HG03025 (cell line): ENCODE results near the gene ABCB11.
A peak's percentile ranks its signal among the peaks of the same experiment; 100 is the strongest.
"Not testable (repeated sequence)": the region's sequence is repeated elsewhere in the genome, so short reads cannot be mapped to it uniquely, and the experiment has no call there.

Experiments used
- ATAC-seq: cut with Tn5 transposase; IDR thresholded peaks from one replicate; pipeline ENCODE4 v1.9.1; 2021; ENCODE audit warnings: mild to moderate bottlenecking, moderate library complexity; ENCODE audit not compliant: unreplicated experiment, low FRiP score

ABCB11 gene

DNA sequence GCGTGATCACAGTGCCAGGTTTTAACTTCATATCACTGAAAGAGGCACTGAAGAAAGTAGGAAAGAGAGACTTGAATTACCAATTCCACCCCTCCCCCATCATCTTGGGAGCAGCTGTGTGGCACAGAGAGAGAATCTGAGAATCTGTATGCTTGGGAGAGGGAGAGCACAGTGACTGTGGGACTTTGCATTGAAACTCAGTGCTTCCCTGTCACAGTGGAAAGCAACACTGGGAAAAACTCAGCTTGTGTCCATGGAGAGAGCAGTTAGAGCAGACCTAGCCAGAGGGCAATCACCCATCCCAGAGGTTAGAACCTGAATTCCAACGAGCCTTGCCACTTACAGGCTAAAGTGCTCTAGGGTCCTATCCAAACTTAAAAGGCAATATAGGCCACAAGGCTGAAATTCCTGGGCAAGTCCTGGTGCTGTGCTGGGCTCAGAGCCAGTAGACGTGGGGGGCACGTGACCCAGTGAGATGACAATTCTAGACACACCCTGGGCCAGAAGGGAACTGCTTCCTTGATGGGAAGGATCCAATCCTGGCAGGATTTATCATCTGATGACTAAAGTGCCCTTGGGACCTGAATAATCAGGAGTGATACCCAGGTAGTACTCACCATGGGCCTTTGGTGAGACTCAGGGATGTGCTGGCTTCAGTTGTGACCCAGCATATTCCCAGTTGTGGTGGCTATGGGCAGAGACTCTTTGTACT is 15.5 kb upstream of the ABCB11 start:
- ATAC-seq = no peak

DNA sequence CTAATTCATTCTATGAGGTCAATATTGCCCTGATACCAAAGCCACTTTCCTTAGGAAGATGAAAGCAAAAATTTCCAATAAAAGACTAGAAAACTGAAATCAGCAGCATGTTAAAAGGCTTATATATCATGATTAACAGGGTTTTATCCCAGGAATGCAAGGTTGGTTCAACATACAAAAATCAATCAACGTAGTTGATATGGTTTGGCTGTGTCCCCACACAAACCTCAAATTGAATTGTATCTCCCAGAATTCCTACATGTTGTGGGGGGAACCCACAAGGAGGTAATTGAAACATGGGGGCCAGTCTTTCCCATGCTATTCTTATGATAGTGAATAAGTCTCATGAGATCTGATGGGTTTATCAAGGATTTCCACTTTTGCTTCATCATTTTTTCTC is 11.7 kb upstream of the ABCB11 start:
- no peak for ATAC-seq

DNA sequence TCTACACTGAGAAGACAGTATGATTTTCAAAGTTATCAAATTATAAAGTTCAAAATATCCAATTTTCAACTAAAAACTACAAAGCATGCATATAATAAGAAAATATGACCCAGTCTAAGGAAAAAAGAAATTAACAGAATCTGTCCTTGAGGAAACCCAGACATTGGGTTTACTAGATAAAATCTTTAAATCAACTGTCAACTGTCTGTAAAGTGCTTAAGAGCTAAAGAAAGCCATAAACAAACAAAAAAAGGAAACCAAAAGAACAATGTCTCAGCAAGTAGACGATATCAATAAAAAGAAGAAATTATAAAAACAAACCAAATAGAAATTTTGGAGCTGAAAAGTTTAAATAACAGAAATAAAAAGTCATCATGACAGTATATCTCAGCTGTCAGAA is 10.5 kb upstream of the ABCB11 start:
- no peak for ATAC-seq

DNA sequence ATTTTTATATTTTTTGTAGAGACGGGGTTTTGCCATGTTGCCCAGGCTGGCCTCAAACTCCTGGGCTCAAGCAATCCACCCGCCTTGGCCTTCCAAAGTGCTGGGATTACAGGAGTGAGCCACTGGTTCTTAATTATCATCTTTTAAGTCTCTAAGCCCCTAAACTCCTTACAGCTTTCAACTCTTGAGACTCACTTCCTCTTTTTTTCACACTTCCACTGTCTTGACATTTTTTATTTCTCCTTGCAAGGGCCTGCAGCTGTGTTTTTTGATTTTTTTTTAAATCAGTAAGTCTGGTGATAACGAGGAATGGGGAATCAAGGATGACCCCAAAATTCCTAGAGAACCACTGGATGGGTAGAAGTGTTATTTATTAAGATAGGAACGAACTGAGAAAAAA is 8.6 kb upstream of the ABCB11 start:
- ATAC-seq = no peak

DNA sequence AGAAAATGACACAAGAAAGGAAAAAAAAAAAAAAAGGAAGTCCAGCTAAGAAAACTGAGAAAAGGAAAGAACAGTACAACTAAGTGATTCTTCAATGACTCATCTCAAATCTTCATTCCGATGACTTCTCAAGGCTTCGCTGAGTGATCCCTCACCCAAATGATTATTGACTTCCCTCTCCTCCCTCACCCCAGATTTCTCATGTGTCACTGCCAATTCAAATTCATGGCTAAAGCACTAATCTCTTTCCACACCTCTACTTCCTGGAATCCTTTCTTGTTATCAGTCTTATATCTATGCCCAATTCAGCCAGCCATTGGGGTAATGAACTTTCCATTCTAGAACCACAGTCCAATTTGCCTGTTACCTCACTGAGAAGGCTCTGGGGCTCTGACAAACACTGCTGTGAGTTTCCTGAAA is 7.2 kb upstream of the ABCB11 start:
- ATAC-seq = peak; percentile 56

DNA sequence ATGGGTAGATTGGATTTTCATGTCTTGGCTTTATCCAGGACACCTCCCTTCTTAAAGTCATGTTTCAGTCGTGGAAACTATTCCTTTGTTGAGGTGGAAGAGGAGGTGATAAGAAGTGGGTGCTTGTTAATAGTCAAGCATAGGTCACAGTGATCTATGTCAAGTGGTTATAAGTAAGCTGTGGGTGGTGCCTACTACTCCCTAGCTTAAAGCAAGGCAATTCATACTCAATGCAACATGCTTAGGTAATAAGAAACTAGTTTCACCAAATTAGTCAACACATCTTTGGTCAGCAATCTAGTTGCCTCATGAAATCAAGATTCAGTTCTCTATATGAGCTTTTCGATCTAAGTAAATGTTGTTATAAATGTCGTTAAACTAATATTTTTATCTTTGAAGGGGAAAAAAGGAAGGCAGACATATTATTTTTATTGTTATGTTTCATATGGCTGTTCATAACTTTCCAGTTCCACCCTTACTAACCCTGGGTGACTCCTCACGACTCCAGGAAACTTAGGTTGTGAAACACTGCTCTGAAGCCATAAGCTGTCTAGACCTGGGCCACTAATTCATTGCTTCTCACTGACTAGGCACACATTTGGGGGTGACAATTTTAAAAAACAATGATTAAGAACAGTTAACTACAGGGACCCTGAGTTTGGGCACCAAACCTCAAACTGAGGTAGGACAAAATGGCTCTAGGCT is 5.8 kb upstream of the ABCB11 start:
- ATAC-seq = peak; percentile 55

DNA sequence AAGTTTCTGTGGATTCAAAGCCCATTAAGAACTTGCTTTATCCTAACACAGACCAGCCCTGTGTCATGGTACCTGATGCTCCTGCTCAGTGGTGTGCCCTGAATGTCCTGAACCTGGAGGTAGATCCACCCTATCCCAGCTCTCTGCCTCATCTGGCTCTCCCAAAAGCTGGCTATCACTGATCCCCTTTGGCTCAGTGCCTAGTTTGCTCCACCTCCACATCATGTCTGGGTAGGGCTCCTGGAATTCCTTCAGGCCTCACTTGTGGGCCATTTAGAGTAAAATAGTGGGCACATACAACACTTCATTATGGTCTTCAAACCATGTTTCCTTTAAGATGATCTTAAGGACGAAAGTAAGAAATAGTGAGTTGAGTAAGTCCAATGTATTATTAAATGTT is 4.8 kb upstream of the ABCB11 start:
- ATAC-seq = no peak

DNA sequence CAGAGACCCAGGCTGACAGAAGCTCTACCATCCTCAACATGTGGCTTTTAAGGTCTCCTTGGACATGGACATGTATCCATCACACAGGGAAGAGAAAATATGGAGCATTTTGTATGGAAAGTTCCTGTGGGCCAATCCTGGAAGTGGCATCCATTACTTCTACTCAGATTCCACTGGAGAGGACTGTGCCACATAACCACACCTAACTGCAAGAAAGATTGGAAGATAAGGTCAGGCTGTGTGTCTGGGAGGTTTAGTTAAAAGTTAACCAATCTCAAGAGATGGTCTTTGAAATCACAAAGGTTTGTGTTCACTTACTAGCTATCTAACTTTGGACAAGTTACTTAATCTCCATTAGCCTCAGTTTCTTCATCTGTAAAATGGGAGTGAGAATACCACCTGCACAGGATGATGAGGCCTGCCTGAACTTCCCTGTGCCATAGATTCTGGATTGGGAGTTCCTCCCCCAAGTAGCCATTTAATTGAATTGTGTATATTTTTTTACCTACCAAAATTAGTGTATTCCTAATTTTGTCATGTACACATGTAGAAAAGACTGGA is 3.9 kb upstream of the ABCB11 start:
- ATAC-seq = no peak

DNA sequence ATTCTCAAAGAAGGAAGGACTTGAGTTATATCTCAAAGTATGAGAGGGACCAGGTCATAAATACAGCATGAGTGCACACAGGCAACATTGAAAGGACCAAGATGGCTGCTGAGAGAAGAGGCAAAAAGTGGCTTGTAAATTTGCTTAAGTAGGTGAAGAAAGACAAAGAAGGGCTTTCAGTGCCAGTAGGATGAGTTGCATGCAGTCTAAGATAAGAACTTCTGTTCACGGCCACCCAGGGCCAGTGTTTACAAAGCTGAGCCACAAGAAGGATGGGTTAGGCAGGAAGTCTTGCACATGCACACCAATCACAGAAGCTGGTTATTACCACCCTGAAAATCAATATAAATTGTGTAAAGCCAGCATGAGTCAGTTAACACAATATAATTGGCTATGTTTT is 3.1 kb upstream of the ABCB11 start:
- ATAC-seq = no peak

DNA sequence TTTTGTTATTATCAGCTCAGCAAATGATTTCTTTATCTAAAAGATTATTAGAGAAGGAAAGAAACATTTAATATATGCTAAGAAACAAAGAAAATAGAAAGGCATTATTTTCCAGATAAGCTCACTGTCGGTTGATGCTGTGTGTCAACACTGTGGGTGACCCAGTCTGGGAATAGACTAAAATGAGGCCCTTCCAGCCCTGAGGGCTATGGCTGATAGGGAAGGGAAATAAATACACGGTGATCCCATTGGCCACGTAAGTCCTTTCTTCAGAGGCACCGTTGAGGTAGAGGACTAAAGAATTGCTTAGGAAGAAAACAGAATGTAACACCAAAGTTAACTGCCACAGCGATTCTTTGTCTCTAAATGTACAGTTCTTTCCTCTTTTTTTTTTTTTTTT is 1.8 kb downstream of the ABCB11 start:
- ATAC-seq = no peak

DNA sequence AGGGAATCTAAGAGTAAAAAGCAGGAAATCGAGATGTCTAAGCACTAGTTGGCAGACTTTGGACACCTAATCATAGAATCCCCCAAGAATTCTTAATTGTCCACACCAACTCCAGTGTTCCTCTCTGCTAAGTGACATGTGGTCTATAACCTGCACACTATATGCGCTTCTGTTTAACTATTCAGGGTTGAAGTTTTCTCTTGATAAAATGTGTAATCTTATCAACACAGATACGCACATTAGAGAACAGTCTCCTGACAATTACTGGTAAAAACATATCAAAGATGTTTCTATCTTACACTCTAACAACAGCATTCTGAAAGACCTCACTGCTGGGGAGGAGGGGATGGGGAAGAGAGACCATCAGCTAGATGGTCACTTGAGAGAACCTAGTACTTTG is 3.9 kb downstream of the ABCB11 start:
- ATAC-seq = no peak

DNA sequence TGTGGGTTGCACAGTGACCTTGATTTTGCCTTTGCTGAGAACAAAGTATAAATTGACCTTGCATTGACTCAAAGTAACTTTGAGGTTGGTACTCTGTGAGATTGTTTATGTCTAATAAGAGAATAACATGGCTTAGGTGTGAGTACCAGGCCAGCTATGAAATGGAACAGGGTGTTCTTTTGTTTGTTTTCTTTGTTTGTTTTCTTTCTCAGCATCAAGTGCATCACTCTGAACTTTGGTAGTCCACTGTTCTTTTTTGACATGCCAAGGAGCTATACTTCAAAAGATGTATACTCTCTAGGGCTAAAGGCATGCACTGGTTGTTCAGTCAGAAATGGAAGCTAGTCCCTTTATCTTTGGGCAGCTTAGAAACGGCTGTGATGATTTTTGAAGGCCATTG is 5.1 kb downstream of the ABCB11 start:
- no peak for ATAC-seq

DNA sequence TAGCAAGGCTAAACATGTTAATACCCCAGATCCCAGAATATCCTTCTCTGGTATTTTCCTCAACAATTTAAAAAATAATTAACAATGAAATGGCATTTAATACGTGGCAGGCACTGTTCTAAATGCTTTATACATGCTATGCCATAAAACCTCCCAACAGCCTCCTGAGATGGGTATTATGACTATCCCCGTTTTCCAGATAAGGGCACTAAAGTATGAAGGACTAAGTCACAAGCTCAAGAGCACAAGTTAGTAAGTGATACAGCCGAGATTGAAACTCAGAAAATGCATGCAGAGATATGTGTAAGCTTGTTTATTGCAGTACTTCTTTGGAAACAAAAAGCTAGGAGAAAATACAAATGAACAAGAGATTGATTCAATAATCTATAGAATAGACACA is 8.0 kb downstream of the ABCB11 start:
- ATAC-seq = no peak

DNA sequence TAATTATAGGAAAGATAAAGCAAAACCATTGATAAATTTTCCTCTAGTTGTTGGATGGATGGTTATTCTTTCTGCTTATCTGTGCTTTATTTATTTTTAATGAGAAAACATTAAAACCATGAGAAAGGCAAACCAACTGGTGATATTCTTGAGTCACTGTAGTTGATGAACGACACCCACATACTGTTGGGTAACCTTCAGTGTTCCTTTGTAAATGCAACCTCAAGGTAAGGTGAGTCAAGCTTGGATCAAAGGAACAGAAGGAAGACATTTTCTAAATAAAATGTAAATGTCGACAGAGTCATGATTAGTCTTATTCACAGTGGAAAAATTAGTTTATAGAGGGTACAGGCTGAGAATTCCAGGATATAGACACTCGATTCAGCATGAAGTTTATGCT is 12.7 kb downstream of the ABCB11 start:
- no peak for ATAC-seq

DNA sequence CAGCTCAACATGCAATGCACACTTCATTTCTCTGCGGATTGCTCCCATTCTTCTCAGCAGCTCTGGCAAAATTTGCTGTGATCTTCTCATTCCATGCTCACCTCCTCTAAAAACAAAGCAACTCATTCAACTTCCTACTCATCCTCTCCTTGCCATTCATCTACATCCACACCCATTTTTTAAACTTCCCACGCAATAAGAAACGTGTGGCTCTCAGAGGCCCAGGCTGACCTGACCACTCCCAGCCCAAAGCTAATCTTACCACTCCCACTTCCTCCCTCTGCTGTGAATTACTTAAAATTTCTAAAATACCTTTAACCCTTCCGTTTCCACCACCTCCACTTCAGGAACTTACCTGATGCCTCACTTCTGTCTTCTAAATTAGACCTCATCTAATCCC is 15.2 kb downstream of the ABCB11 start:
- no peak for ATAC-seq

DNA sequence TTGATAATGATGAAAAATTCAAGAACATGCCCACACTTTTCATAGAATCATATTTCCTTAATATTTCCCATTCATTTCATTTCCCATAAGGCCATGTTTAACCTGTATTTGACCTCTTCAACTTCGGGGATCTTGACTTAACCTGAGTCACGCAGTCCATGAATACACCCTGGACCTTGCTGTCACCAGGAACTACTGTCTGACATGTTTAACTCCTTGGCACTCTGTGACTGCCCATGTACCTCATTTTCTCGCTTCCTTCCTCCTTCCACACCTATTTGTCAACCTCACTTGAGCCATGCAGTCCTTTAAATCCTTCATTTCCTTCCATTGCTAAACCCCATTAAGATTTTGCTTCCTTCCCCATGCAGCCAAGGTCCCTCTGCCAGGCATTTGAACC is 16.3 kb downstream of the ABCB11 start:
- ATAC-seq = no peak

DNA sequence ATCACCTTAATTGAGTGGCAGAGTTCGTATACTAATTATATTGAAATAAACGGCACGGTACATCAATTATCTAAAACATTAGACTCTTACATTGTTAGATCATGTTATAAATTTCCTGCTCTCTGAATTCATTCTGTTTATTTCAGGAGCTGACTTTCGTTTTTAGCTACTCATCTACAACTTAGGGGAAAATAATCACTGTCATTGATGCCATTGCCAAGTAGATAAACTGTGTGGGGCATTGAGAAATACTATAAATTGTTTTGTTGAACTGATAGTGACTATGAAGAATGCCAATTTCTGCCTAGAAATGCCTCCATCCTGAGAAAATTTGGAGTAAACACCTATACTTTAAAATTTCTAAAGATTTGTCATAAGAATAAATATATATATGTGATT is 17.5 kb downstream of the ABCB11 start:
- ATAC-seq = no peak

DNA sequence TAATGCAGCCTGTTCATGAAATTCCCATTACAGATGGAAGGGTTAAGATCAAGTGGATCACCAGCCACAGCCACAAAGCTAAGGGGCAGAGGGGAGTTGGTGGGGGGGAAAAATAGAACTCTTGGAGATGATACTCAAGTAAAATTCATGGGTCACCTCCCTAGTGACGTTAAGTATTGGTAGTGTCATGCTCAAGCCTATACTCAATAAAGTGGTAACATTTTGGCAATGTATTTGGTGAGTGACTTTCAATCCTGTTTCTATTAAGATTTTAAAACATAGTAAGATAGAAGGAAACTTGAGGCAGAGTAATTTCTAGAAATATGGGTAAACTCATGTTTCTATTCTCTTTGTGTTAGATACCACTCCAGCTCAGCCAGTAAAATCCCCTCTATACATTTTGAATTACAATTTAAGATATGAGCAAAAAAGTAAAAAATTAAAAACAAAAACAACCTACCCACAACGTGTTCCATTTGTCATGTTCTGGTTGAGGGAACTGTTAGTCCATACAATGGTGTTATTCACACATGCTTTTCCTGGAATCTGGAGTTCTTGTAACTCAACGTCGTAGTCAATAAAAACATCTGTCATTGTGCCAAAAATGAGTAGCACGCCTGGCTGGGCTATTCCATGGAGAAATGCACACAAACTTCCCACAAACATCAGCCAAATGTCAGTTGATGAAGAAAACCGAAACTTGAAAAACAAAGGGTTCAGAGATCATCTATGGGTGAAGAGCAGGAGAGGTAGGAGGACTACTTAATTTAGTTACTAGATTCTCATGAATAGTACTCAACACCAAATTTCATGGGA is 18.1 kb downstream of the ABCB11 start:
- ATAC-seq = no peak

DNA sequence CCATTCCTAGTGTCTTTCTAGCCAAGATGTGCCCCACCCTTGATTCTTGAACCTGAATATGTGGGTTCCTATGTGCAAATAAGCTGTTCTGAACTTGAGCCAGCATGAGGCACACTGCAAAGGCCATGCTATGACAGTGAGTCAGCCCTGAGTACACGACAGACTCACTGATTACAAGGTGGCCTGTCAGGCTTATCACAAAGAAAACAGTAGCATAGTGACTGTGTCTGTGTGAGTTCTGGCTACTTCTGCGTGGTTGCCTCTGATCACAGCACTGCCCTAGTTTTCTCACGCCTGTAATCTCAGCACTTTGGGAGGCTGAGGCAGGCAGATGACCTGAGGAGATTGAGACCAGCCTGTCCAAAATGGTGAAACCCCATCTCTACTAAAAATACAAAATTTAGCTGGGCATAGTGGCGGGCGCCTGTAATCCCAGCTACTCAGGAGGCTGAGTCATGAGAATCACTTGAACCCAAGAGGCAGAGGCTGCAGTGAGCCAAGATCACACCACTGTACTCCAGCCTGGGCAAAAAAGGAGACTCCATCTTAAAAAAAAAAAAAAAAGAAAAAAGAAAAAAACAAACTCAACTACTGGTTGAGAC is 18.8 kb downstream of the ABCB11 start:
- not testable (repeated sequence) for ATAC-seq

DNA sequence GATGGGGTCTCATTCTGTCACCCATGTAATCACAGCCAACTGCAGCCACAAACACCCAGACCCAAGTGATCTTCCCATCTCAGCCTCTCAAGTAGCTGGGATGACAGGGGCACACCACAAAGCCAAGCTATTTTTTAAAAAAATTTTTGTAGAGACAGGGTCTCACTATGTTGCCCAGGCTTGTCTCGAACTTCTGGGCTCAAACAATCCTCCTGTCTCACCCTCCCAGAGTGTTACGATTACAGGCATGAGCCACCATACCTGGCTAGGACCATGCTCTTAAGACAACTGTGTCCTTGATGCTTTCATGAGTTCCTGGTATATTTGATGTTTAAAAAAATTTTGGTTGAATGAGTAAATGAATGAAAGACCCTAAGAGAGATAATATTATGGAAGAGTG is 19.4 kb downstream of the ABCB11 start:
- ATAC-seq = no peak
